22Rv1 (cell line): ENCODE data around the gene FHOD3.

Source experiments
- CTCF ChIP-seq: fragments of 450-650 bp; IDR thresholded peaks from 2 replicates; pipeline ENCODE4 v1.5.1; 2017; ENCODE audit warnings: mild to moderate bottlenecking
- ZFX ChIP-seq: fragments of 450-650 bp; IDR thresholded peaks from 2 replicates; pipeline ENCODE4 v1.6.1; 2017; ENCODE audit warnings: antibody characterized with exemption, borderline replicate concordance

GRCh38 chr18:36628435-36629137, 331.1 kb downstream of the FHOD3 start:
- no peak for TF ChIP-seq CTCF
- no peak for TF ChIP-seq ZFX
